WTC11 (cell line): Measurements from ENCODE around the gene ANKRD29.

Source experiments
- CREB1 ChIP-seq: sonication (generic); formaldehyde crosslinking; IDR thresholded peaks from 2 replicates; pipeline ENCODE4 v1.8.0; 2023; ENCODE audit warnings: mild to moderate bottlenecking, missing genetic modification reagents
- ESRRA ChIP-seq: sonication (generic); formaldehyde crosslinking; IDR thresholded peaks from 2 replicates; pipeline ENCODE4 v1.8.1; 2022; ENCODE audit warnings: mild to moderate bottlenecking, missing genetic modification reagents, borderline replicate concordance
- NFE2L1 ChIP-seq: sonication (generic); formaldehyde crosslinking; IDR thresholded peaks from 2 replicates; pipeline ENCODE4 v1.8.1; 2023; ENCODE audit warnings: missing genetic modification reagents
- NR3C1 ChIP-seq: sonication (generic); formaldehyde crosslinking; conservative IDR thresholded peaks from 2 replicates; pipeline ENCODE4 v1.8.1; 2023; ENCODE audit warnings: low read depth, mild to moderate bottlenecking, missing genetic modification reagents
- ZNF138 ChIP-seq: sonication (generic); formaldehyde crosslinking; conservative IDR thresholded peaks from 2 replicates; pipeline ENCODE4 v1.8.1; 2022; ENCODE audit warnings: mild to moderate bottlenecking, moderate library complexity, missing genetic modification reagents
- TF ChIP-seq, protein P1 (sequence below): fragments of 200-600 bp; IDR thresholded peaks from 2 replicates; pipeline ENCODE4 v1.8.0; 2022; ENCODE audit warnings: antibody characterized with exemption
- TF ChIP-seq, protein P2 (sequence below): sonication (generic); formaldehyde crosslinking; IDR thresholded peaks from 2 replicates; pipeline ENCODE4 v1.8.1; 2023; ENCODE audit warnings: mild to moderate bottlenecking, missing genetic modification reagents
- TF ChIP-seq, protein P3 (sequence below): sonication (generic); formaldehyde crosslinking; IDR thresholded peaks from 2 replicates; pipeline ENCODE4 v1.8.0; 2022; ENCODE audit warnings: mild to moderate bottlenecking, missing genetic modification reagents

DNA sequence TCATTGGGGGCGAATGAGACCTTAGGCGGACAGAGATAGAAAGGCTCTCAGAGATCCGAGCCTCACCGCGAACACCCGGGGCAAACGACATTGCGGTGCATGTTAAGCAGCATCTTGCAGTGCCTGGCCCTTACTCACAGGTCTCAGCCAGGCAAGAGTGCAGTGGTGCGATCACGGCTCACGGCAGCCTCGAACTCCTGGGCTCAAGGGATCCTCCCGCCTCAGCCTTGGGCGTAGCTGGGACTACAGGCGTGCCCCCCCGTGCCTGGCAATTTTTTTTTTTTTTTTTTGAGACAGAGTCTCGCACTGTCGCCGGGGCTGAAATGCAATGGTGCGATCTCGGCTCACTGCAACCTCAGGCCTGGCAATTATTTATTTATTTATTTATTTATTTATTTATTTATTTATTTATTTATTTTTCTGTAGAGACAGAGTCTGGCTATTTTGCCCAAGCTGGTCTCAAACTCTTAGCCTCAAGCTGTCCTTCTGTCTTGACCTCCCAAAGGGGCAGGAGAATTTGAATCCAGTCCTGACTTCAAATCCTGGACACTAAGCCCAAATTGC is 27.9 kb upstream of the ANKRD29 start:
- no peak for TF ChIP-seq CREB1 (CRISPR knock-in tag)
- TF ChIP-seq, protein P1, sequence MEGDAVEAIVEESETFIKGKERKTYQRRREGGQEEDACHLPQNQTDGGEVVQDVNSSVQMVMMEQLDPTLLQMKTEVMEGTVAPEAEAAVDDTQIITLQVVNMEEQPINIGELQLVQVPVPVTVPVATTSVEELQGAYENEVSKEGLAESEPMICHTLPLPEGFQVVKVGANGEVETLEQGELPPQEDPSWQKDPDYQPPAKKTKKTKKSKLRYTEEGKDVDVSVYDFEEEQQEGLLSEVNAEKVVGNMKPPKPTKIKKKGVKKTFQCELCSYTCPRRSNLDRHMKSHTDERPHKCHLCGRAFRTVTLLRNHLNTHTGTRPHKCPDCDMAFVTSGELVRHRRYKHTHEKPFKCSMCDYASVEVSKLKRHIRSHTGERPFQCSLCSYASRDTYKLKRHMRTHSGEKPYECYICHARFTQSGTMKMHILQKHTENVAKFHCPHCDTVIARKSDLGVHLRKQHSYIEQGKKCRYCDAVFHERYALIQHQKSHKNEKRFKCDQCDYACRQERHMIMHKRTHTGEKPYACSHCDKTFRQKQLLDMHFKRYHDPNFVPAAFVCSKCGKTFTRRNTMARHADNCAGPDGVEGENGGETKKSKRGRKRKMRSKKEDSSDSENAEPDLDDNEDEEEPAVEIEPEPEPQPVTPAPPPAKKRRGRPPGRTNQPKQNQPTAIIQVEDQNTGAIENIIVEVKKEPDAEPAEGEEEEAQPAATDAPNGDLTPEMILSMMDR: no peak
- TF ChIP-seq, protein P2, sequence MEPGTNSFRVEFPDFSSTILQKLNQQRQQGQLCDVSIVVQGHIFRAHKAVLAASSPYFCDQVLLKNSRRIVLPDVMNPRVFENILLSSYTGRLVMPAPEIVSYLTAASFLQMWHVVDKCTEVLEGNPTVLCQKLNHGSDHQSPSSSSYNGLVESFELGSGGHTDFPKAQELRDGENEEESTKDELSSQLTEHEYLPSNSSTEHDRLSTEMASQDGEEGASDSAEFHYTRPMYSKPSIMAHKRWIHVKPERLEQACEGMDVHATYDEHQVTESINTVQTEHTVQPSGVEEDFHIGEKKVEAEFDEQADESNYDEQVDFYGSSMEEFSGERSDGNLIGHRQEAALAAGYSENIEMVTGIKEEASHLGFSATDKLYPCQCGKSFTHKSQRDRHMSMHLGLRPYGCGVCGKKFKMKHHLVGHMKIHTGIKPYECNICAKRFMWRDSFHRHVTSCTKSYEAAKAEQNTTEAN (CRISPR knock-in tag): no peak
- TF ChIP-seq ESRRA (CRISPR knock-in tag): no peak
- TF ChIP-seq NFE2L1 (CRISPR knock-in tag): no peak
- no peak for TF ChIP-seq NR3C1 (CRISPR knock-in tag)
- TF ChIP-seq, protein P3, sequence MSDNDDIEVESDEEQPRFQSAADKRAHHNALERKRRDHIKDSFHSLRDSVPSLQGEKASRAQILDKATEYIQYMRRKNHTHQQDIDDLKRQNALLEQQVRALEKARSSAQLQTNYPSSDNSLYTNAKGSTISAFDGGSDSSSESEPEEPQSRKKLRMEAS: no peak
- TF ChIP-seq ZNF138: no peak
